Sciatic nerve (tissue), 2 donors: ENCODE data around the gene NKX2-2. TPM values are rescaled to one million over a fixed set of nuclear protein-coding genes. Genes with fewer than 3 reads are reported as not detected.
"Not testable (repeated sequence)": the region's sequence is repeated elsewhere in the genome, so short reads cannot be mapped to it uniquely, and the experiment has no call there.

Experiments
- ATAC-seq: fragments of 200-7000 bp; cut with Tn5 transposase; one replicate; pipeline ENCODE4 v1.9.1; 2020; ENCODE audit warnings: mild to moderate bottlenecking, moderate library complexity
- DNase-seq: peaks from one replicate; pipeline ENCODE4 v3.0.0-alpha.2; 2020; ENCODE audit warnings: low spot score
- intact Hi-C: fragments of 100-400 bp; cut with DNase I; formaldehyde crosslinking; loops from one replicate; pipeline ENCODE4 v1.14.2; 2022
- total RNA-seq: library from RNA; stranded (reverse); fragmentation: NEBNext Ultra II Directional; extraction: Animal tissue kit (Norgen Biotek cat#: 25700); gene quantifications from one replicate; pipeline ENCODE4 v1.2.1, GENCODE V29; 2021
- donor health status: DM: no; HTN: no; CAD: no.
- donor health status: DM: no; HTN: no; CAD: no.

NKX2-2 gene
- total RNA-seq, 1 donor from 2014 or later: not detected

DNA sequence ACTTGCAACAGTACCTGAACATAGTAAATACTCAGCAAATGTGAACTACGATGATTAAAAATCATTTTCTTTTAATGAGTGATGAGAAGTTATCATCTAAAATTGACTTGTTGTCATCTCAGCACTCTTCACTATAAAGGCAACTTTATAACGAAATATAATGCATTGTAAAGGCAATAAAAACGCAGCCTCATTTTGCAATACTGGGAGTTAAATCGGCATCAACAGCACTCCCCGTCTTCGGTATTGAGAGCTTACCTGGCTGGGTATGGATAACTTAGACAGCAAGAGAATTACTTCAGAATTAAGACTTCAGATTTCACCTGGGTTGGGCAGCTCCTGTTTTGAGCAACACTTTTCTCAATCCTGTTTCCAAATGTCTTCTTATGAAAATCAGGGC, 20.8 kb downstream of the NKX2-2 start:
- intact Hi-C loops: no loop called here
- DNase-seq (no peak), ATAC-seq (no peak)

GRCh38 chr20:21490105-21490504, 23.8 kb downstream of the NKX2-2 start:
- intact Hi-C loops: no loop called here
- ATAC-seq (no peak), DNase-seq (no peak)

DNA sequence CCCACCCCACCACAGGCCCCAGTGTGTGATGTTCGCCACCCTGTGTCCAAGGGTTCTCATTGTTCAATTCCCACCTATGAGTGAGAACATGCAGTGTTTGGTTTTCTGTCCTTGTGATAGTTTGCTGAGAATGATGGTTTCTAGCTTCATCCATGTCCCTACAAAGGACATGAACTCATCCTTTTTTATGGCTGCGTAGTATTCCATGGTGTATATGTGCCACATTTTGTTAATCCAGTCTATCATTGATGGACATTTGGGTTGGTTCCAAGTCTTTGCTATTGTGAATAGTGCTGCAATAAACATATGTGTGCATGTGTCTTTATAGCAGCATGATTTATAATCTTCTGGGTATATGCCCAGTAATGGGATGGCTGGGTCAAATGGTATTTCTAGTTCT, 33.7 kb downstream of the NKX2-2 start:
- intact Hi-C loops, DNase-seq, ATAC-seq: not testable (repeated sequence)

DNA sequence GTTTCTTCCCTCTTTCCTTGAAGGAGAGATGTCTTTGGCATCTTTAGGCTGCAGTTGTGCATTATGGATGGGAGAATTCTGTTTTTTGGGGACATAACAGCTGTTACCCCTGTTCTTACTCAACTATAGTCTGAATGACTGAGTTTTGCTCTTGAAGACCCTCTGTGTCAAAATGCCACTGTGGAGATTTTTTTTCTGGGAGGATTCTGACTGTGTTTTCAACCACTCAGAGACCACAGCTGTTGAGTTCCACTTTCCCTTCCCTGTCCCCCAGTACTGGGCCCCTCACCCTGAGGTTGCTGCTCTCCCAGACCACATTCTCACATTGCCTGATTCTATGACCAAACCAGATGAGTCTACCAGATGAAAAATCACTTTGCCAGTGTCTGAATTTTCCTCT, 48.1 kb downstream of the NKX2-2 start:
- no peak for ATAC-seq
- intact Hi-C loops: loop anchor here (10.0 kb wide), 1 partner anchor 429 kb away; no protein-coding TSS in a partner anchor
- no peak for DNase-seq

- DNase-seq: no peak
- ATAC-seq: no peak
- intact Hi-C loops: loop anchor here (10.0 kb wide), 1 partner anchor 430 kb away; no protein-coding TSS in a partner anchor
Observed at GRCh38 chr20:21464916-21465315, 48.9 kb downstream of the NKX2-2 start.

Other genes starting within 250 kb of the NKX2-2 start
- 45.3 TPM for gene XRN2, start 210.7 kb downstream of the NKX2-2 start, total RNA-seq
- gene NKX2-4, start 116.5 kb downstream of the NKX2-2 start, total RNA-seq: not detected
- 0.27 TPM for gene PAX1, start 191.6 kb upstream of the NKX2-2 start, total RNA-seq